Vagina (tissue), 2 donors: Measurements from ENCODE around the gene RNU1-2.
"Not testable (repeated sequence)": the region's sequence is repeated elsewhere in the genome, so short reads cannot be mapped to it uniquely, and the experiment has no call there.

ENCODE experiments used
- CTCF ChIP-seq, 3 experiments: fragments of 450-650 bp in 2 of 3; fragments of 200-600 bp in 1 of 3; sonication (generic) in 1 of 3; IDR thresholded peaks; one replicate each; pipeline ENCODE4 v1.5.1; 2017 to 2019; ENCODE audit warnings: antibody characterized with exemption in 3 of 3, mild to moderate bottlenecking in 2 of 3, moderate library complexity in 2 of 3
- POLR2A ChIP-seq, 2 donors: fragments of 450-650 bp; IDR thresholded peaks; one replicate each; pipeline ENCODE4 v1.6.1; 2017; ENCODE audit warnings: antibody characterized with exemption in 2 of 2, mild to moderate bottlenecking in 2 of 2, moderate library complexity in 2 of 2
- POLR2AphosphoS5 ChIP-seq, 2 donors: sonication (generic); formaldehyde crosslinking; IDR thresholded peaks; one replicate each; pipeline ENCODE4 v1.9.0; 2017; ENCODE audit warnings: antibody characterized with exemption in 2 of 2, mild to moderate bottlenecking in 2 of 2, low read depth in 1 of 2; ENCODE audit not compliant: insufficient read depth in 1 of 2

- not testable (repeated sequence) for TF ChIP-seq POLR2AphosphoS5 (IDR thresholded peaks at IDR 0.05; ENCODE audit: insufficient read depth in 1 of 2, low read depth in 1 of 2); CTCF (IDR thresholded peaks at IDR 0.05); POLR2A (IDR thresholded peaks at IDR 0.05)
Observed at GRCh38 chr1:16862415-16862814, 33.4 kb upstream of the RNU1-2 start.
